Ovary (tissue), 3 donors: Measurements from ENCODE around the gene NUDT9.

Experiments used
- POLR2A ChIP-seq: fragments of 450-650 bp; IDR thresholded peaks from one replicate; pipeline ENCODE4 v1.6.1; 2017; ENCODE audit warnings: antibody characterized with exemption, mild to moderate bottlenecking, moderate library complexity
- TF ChIP-seq, protein P1 (sequence below), 3 donors: fragments of 450-650 bp in 2 of 3; fragments of 200-600 bp in 1 of 3; IDR thresholded peaks; one replicate each; pipeline versions ENCODE4 v1.5.1 to v1.8.0; 2016 to 2022; ENCODE audit warnings: antibody characterized with exemption in 3 of 3, mild to moderate bottlenecking in 1 of 3
- donor health status: DM: no; HTN: no; CAD: no.

GRCh38 chr4:87409420-87409939, 12.9 kb upstream of the NUDT9 start:
- no peak for TF ChIP-seq POLR2A
- TF ChIP-seq, protein P1, sequence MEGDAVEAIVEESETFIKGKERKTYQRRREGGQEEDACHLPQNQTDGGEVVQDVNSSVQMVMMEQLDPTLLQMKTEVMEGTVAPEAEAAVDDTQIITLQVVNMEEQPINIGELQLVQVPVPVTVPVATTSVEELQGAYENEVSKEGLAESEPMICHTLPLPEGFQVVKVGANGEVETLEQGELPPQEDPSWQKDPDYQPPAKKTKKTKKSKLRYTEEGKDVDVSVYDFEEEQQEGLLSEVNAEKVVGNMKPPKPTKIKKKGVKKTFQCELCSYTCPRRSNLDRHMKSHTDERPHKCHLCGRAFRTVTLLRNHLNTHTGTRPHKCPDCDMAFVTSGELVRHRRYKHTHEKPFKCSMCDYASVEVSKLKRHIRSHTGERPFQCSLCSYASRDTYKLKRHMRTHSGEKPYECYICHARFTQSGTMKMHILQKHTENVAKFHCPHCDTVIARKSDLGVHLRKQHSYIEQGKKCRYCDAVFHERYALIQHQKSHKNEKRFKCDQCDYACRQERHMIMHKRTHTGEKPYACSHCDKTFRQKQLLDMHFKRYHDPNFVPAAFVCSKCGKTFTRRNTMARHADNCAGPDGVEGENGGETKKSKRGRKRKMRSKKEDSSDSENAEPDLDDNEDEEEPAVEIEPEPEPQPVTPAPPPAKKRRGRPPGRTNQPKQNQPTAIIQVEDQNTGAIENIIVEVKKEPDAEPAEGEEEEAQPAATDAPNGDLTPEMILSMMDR (IDR thresholded peaks at IDR 0.05), result no peak
